K562 (cell line): Measurements from ENCODE around the gene RBM3. TPM values are rescaled to one million over a fixed set of nuclear protein-coding genes. Genes with fewer than 3 reads are reported as not detected.

Experiments
- ATAC-seq: fragments of 200-7000 bp; cut with Tn5 transposase; 3 replicates; pipeline ENCODE4 v1.9.1; 2020; ENCODE audit warnings: moderate library complexity
- BruUV-seq: library from RNA; stranded (reverse); fragments of 400-500 nt; replicated peaks from 2 replicates; lab custom pipeline; 2021; lab: Mats Ljungman, UMichigan
- CTCF ChIA-PET: fragments of 300-600 bp; formaldehyde crosslinking; extraction: SDS; loops from one replicate; lab custom pipeline; 2021; ENCODE audit warnings: low intra/inter-chr PET ratio; lab: Yijun Ruan, JAX
- POLR2A ChIA-PET: fragments of 300-600, 350-650 bp; sonication (Branson Sonifier 250); formaldehyde crosslinking; extraction: SDS; loops from one replicate; lab custom pipeline; 2021; ENCODE audit warnings: antibody characterized with exemption, inconsistent platforms; lab: Yijun Ruan, JAX
- DNase-seq, 4 experiments: peaks; one replicate each; pipeline versions ENCODE4 v3.0.0 to v3.0.0-alpha.2; 2011 to 2018; ENCODE audit warnings: low spot score in 3 of 4, mixed read lengths in 3 of 4; ENCODE audit errors: extremely low read depth in 1 of 4
- FAIRE-seq: peaks from 2 replicates; lab custom pipeline; 2011; peaks lifted over from hg19 to GRCh38; lab: Jason Lieb, UNC
- H2AFZ ChIP-seq: 2 replicates; pipeline ENCODE4 v1.6.0; 2011; ENCODE audit warnings: low read depth, low read length, control low read depth, inconsistent platforms
- H3K27ac ChIP-seq: fragments of 200-600 bp; 3 replicates; pipeline ENCODE4 v1.8.0; 2011; ENCODE audit warnings: low read depth, mild to moderate bottlenecking, control low read depth, inconsistent platforms, low read length, moderate library complexity, mixed read lengths; ENCODE audit errors: extremely low read depth
- H3K27me3 ChIP-seq, 2 experiments: fragments of 300-600 bp in 1 of 2; 2 replicates in 1 of 2; 3 replicates in 1 of 2; pipeline versions ENCODE4 v1.6.0 to v1.8.0; 2011; ENCODE audit warnings: inconsistent platforms in 2 of 2, low read length in 2 of 2, mild to moderate bottlenecking in 1 of 2, mixed read lengths in 1 of 2, moderate library complexity in 1 of 2; ENCODE audit not compliant: control insufficient read depth in 2 of 2, insufficient read depth in 2 of 2
- H3K36me3 ChIP-seq: fragments of 300-600 bp; 3 replicates; pipeline ENCODE4 v1.8.0; 2011; ENCODE audit warnings: mild to moderate bottlenecking, low read length, inconsistent platforms; ENCODE audit not compliant: control insufficient read depth, insufficient read depth
- H3K4me1 ChIP-seq, 2 experiments: fragments of 200-600 bp in 1 of 2; replicated peaks in 1 of 2; 2 replicates in 1 of 2; 3 replicates in 1 of 2; pipeline versions ENCODE4 v1.5.1 to v1.8.0; 2011; ENCODE audit warnings: inconsistent platforms in 2 of 2, low read length in 2 of 2, mild to moderate bottlenecking in 1 of 2, mixed read lengths in 1 of 2, moderate library complexity in 1 of 2; ENCODE audit not compliant: control insufficient read depth in 2 of 2, insufficient read depth in 2 of 2
- H3K4me2 ChIP-seq: 2 replicates; pipeline ENCODE4 v1.6.1; 2011; ENCODE audit warnings: low read length, control low read depth, inconsistent platforms, mixed read lengths; ENCODE audit not compliant: insufficient read depth
- H3K4me3 ChIP-seq: fragments of 200-600 bp; sonication (generic), shearing (Covaris generic); 2 replicates; pipeline ENCODE4 v1.5.1; 2016; ENCODE audit warnings: control low read depth, inconsistent platforms
- H3K79me2 ChIP-seq: fragments of 200-600 bp; 3 replicates; pipeline ENCODE4 v1.8.0; 2011; ENCODE audit warnings: low read length, inconsistent platforms; ENCODE audit not compliant: control insufficient read depth, insufficient read depth
- H3K9ac ChIP-seq, 2 experiments: 2 replicates each; pipeline versions ENCODE4 v1.6.0 to v1.6.1; 2011; ENCODE audit warnings: low read depth in 2 of 2, low read length in 2 of 2, control low read depth in 1 of 2, inconsistent platforms in 1 of 2, mild to moderate bottlenecking in 1 of 2, mixed read lengths in 1 of 2; ENCODE audit not compliant: insufficient read depth in 1 of 2
- H3K9me1 ChIP-seq: one replicate; pipeline ENCODE4 v1.6.0; 2011; ENCODE audit warnings: inconsistent platforms, mild to moderate bottlenecking, low read length, moderate library complexity; ENCODE audit not compliant: control insufficient read depth, insufficient read depth
- H3K9me3 ChIP-seq: replicated peaks from 2 replicates; pipeline ENCODE4 v1.5.1; 2011; ENCODE audit warnings: low read depth, low read length, inconsistent platforms; ENCODE audit not compliant: control insufficient read depth, insufficient read depth
- H4K20me1 ChIP-seq: replicated peaks from 2 replicates; pipeline ENCODE4 v1.6.1; 2011; ENCODE audit warnings: low read length, inconsistent platforms, mixed read lengths; ENCODE audit not compliant: control insufficient read depth, insufficient read depth
- RNF2 ChIP-seq: sonication (generic); IDR thresholded peaks from 2 replicates; pipeline ENCODE4 v1.6.1; 2016
- UBTF ChIP-seq, 2 experiments: IDR thresholded peaks; 2 replicates each; pipeline ENCODE4 v1.6.1; 2012; ENCODE audit warnings: improper control_type of control experiment in 2 of 2, low read depth in 2 of 2, low read length in 2 of 2, borderline replicate concordance in 1 of 2
- WGBS: fragments of 100-300 bp; shearing (Covaris generic); methylation state at CpG from one replicate; pipeline ENCODE4 v1.1.6; 2016; ENCODE audit warnings: low coverage, mixed read lengths; ENCODE audit not compliant: insufficient coverage; ENCODE audit errors: missing lambda C conversion rate; 5-methylcytosine and 5-hydroxymethylcytosine counted together
- in situ Hi-C: fragments of 300-500 bp; cut with MboI; formaldehyde crosslinking; loops from 4 replicates; pipeline ENCODE4 v1.15.0; 2018; ENCODE audit warnings: inconsistent platforms, mixed read lengths
- intact Hi-C: fragments of 100-400 bp; cut with micrococcal nuclease; formaldehyde crosslinking; loops from 2 replicates; pipeline ENCODE4 v1.14.2; 2022
- polyA plus RNA-seq, 8 experiments: library from polyadenylated mRNA; depleted of rRNA in 4 of 8; stranded (reverse) in 5 of 8; unstranded in 3 of 8; fragments of >200 nt; fragmentation: Nextera tagmentation in 2 of 8; fragmentation: Illumina TruSeq in 1 of 8; extraction: Ambion mirVana in 2 of 8; extraction: Trizol in 1 of 8; gene quantifications; 2 replicates each; pipeline versions ENCODE4 v1.2.1 to v1.2.3, GENCODE V29; 2011 to 2014; ENCODE audit warnings: inconsistent platforms in 1 of 8, missing spikeins in 1 of 8
- total RNA-seq, 7 experiments: library from RNA; depleted of rRNA in 6 of 7; stranded (reverse); fragments of >200 nt in 6 of 7; fragmentation: Illumina TruSeq in 2 of 7; extraction: Trizol in 2 of 7; gene quantifications; 2 replicates each; pipeline versions ENCODE4 v1.2.1 to v1.2.3, GENCODE V29; 2011 to 2021; ENCODE audit warnings: low replicate concordance in 1 of 7

The RBM3 gene
- total and polyA plus RNA-seq, 9 of the 15 experiments (the other 6 are each of a cell fraction or from before 2014, with no cell fraction given): 70.3 to 272 (median 209) TPM

DNA sequence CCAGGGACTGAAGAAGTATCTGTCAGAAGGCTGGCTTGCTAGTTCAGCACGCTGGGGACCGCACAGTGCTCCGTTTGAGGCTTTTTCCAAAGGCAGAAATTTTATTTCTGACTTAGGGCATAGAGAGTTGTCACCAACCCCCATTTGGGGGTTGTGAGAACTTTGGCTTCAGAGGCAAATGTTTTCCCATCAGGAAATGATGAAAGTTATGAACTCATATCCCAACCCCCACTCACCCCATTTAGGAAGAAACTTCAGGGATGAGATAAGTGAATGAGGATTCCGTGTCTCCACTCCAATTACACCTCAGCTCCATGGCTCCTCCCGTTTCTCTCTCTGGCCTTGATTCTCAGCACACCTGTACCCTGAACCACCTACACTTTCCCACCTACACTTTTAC is 18.7 kb downstream of the RBM3 start:
- FAIRE-seq: no peak
- CTCF ChIA-PET: no interaction called here
- no TSS peak for BruUV-seq
- DNase-seq: no peak
- H4K20me1 ChIP-seq: no peaks in the 10 kb centered on the region
- no peak for ATAC-seq
- no peaks in the 10 kb centered on the region for H3K9me1 ChIP-seq
- intact Hi-C loops: no loop called here
- TF ChIP-seq RNF2 (no peak), UBTF (IDR thresholded peaks at IDR 0.05; ENCODE audit: borderline replicate concordance in 1 of 2, low read depth in 2 of 2, low read length in 2 of 2) (no peak)
- H3K36me3 ChIP-seq: no peaks in the 10 kb centered on the region; the same call in 2 of the 3 replicates
- no peak overlapping the region for H3K9ac ChIP-seq
- 55% methylated on average over 4 of the region's 5 CpGs for WGBS
- H3K4me1 ChIP-seq: peaks cover 28 to 30% of the 10 kb centered on the region in 2 experiments
- no peak overlapping the region for H3K4me3 ChIP-seq
- peak overlapping the region; percentile 21 for H3K4me2 ChIP-seq
- H3K27ac ChIP-seq: no peak overlapping the region
- peaks cover 37% of the 10 kb centered on the region for H3K79me2 ChIP-seq
- in situ Hi-C loops: no loop called here
- no peaks in the 10 kb centered on the region for H3K9me3 ChIP-seq
- no peaks in the 10 kb centered on the region for H3K27me3 ChIP-seq
- POLR2A ChIA-PET: interaction anchor here (1.8 kb wide), 1 partner anchor 14 kb away, joined by 3 read pairs; no protein-coding TSS in a partner anchor
- no peak overlapping the region for H2AFZ ChIP-seq
